CD4-positive, alpha-beta T cell treated with Interferon gamma for 1 hour (primary cell): ENCODE results near the gene KCTD5.
"Not testable (repeated sequence)": the region's sequence is repeated elsewhere in the genome, so short reads cannot be mapped to it uniquely, and the experiment has no call there.

Experiments
- DNase-seq: peaks from one replicate; pipeline ENCODE4 v3.0.0-alpha.2; 2020

Gene KCTD5

GRCh38 chr16:2710711-2711231, 28.4 kb downstream of the KCTD5 start:
- DNase-seq: no peak

DNA sequence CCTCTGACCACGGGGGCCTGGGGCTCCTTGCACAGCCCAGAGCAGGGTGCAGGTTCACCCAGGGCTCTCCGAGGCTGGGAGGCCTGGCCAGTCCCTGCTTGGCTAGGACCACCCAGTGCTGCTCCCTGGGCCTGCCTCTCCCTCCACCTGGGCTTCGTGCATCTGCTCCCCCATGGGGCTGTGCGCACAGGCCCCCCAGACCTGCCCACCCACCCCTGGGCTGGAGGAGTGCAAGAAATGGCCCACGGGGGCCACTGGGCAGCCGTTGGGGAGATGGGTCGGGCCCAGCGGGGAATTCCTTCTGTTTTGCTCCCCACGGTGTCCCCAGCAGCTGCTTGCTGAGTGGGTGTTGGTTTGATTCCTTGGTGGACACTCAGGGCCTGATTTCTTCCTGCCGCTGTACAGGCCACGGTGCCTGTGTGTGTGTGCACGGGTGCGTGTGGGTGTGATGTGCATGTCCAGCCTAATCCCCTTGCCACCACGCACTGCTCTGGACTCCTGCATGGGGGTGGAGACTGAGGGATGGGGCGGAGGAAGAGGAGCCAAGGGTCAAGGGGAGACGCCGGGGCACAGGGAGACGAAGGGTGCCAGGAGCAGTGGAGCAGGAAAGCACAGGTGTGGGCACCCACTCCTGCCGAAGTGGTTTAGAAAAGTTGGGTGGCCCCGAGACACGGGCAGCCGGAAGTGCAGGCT, 29.2 kb downstream of the KCTD5 start:
- DNase-seq: no peak

DNA sequence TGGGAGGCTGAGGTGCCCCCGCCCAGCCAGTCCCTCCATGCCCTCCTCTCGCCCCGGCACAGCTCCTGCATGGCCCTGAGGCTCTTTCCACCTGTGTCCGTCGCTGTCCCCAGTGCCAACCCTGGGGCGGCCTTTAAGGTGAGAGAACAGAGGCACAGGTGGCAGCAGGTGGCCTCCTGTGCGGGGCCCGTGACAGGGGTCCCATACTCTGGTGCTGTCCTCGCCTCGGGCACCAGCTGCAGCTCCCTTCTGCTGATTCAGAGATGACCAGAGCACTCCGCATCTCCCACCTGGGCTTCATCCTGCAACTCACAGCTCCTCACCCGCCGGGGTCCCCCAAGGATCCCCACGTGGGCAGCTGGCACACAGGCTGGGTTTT, 29.7 kb downstream of the KCTD5 start:
- no peak for DNase-seq

GRCh38 chr16:2712546-2712945, 30.2 kb downstream of the KCTD5 start:
- DNase-seq: no peak

- no peak for DNase-seq
Observed at GRCh38 chr16:2713523-2713922, 31.2 kb downstream of the KCTD5 start.

DNA sequence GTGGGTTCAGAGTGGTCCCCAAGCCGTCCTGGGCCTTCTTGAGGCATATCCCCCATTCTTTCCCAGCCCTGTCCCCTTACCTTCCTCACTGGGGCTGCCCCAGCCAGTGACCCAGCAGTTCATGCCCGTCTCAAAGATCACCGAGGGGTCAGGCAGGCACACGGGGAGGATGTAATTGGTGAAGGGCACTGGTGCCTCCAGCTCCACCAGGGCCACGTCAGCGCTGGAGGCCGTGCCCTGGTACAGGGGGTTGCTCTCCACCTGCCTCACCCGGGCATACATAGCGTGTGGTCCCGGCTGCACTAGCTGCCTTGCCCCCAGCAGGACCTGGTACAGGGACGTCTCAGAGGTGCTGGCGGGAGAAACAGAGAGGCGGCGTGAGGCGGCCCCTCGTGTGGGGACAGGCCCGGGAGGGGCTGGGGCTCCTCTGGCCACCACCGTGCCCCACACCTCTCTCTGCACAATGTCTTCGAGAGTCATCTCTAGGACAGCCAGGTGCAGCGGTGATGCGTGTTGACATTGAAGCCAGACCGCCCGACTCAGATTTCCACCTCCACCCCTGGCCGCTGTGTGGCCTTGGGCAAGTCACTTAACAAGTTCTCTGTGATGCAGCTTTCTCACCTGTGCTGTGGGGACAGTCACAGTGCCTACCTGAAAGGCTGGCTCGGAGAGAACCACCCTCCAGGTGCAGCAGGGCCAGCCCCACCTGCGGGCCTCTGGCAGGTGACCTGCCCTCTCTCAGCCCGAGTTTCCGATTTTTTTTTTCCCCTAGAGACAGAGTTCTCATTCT, 31.9 kb downstream of the KCTD5 start:
- no peak for DNase-seq

GRCh38 chr16:2715064-2715463, 32.7 kb downstream of the KCTD5 start:
- no peak for DNase-seq

GRCh38 chr16:2715519-2715918, 33.2 kb downstream of the KCTD5 start:
- peak; percentile 77 for DNase-seq

GRCh38 chr16:2715966-2716885, 33.9 kb downstream of the KCTD5 start:
- DNase-seq: no peak

GRCh38 chr16:2716948-2717347, 34.6 kb downstream of the KCTD5 start:
- no peak for DNase-seq

- no peak for DNase-seq
Observed at GRCh38 chr16:2717383-2718263, 35.3 kb downstream of the KCTD5 start.

GRCh38 chr16:2719328-2720063, 37.2 kb downstream of the KCTD5 start:
- DNase-seq: no peak

- DNase-seq: no peak
Observed at GRCh38 chr16:2720064-2720457, 37.7 kb downstream of the KCTD5 start, which contains the start of gene PRSS27. PRSS27 (minus strand) TSS chr16:2720224; CDS start chr16:2720160, 64 bp downstream.

DNA sequence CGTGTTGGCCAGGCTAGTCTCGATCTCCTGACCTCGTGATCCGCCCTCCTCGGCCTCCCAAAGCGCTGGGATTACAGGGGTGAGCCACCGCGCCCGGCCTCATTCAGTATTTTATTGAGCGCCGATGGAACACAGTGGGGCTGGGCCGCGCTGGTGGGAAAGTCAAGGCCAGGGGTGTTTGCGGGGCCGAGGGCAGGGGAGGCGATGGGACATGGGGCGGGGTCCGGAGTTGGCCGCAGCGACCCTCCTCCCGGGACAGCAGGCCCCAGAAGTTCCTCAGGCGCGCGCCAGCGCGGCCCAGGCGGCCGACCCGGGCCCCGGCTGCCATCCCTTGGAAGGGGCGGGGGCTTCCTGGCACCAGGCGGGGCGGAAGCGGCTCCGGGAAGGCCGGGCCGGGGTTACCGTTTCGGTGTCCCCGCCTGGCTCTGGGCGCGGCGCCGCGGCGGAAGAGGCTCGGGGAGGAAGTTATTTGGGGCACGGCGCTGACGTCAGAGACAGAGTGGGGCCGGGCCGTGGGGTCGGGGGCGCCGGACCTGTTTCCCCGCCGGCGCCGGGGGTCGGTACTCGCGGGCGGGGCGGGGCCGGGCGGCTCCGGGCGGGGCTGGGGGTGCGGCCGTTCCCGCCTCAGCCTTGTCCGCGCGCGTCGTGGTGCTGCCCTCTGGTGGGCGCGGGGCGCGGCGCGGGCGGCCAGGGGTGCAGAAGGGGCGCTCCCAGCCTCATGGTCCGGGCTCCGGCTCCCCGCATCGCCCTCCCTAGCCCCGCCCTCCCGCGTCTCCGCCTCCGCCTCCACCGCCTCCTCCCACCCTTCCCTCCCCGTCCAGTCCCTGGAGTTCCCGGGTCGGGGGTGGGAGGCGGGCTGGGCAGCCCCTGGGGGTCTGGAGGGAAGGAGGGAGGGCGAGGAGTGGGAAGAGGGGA, 38.7 kb downstream of the KCTD5 start:
- DNase-seq: peak; percentile 89

GRCh38 chr16:2721634-2722173, 39.4 kb downstream of the KCTD5 start:
- DNase-seq: not testable (repeated sequence)

- no peak for DNase-seq
Observed at GRCh38 chr16:2724088-2724676, 41.9 kb downstream of the KCTD5 start.

GRCh38 chr16:2724816-2725348, 42.6 kb downstream of the KCTD5 start:
- DNase-seq: no peak

GRCh38 chr16:2726923-2727322, 44.6 kb downstream of the KCTD5 start:
- DNase-seq: no peak

- DNase-seq: no peak
Observed at GRCh38 chr16:2728034-2728433, 45.7 kb downstream of the KCTD5 start.
